Measurements from ENCODE around the gene EGFL8. TPM values are rescaled to one million over a fixed set of nuclear protein-coding genes. Genes with fewer than 3 reads are reported as not detected.
A peak's percentile ranks its signal among the peaks of the same experiment; 100 is the strongest.

The EGFL8 gene
- total and polyA plus RNA-seq, 9 of the 15 experiments (the other 6 are each of a cell fraction or from before 2014, with no cell fraction given): 2.2 to 47.4 (median 14.2) TPM

- TF ChIP-seq ZHX1 (conservative IDR thresholded peaks at IDR 0.05; ENCODE audit: low read length): no peak
- no peak for TF ChIP-seq STAT5B (CRISPR knock-in tag; IDR thresholded peaks at IDR 0.05)
- TF ChIP-seq SIX5 (IDR thresholded peaks at IDR 0.05; ENCODE audit: borderline replicate concordance in 1 of 2, insufficient read depth in 1 of 2, low read depth in 1 of 2, low read length in 2 of 2): peak; percentile 37 to 48; a peak in 3 of 4 replicates
- no peak for TF ChIP-seq NELFE (IDR thresholded peaks at IDR 0.05; ENCODE audit: insufficient read depth, insufficient read length)
- TF ChIP-seq STAT5A (IDR thresholded peaks at IDR 0.05; ENCODE audit: borderline replicate concordance, low read length): no peak
- no peak for TF ChIP-seq RERE (CRISPR knock-in tag; IDR thresholded peaks at IDR 0.05; ENCODE audit: borderline replicate concordance)
- peak; percentile 77; the same call in 1 of the 2 replicates for TF ChIP-seq ELF2 (CRISPR knock-in tag; IDR thresholded peaks at IDR 0.05)
- no peak for TF ChIP-seq KLF1 (tag; IDR thresholded peaks at IDR 0.05)
- TF ChIP-seq HDAC1 (IDR thresholded peaks at IDR 0.05): peak in 1 of 2 experiments; percentile 83; a peak in 2 of 4 replicates
- TF ChIP-seq ERF (CRISPR knock-in tag; IDR thresholded peaks at IDR 0.05): no peak; the same call in 1 of the 2 replicates
- TF ChIP-seq SRSF3 (IDR thresholded peaks at IDR 0.05; ENCODE audit: insufficient read depth, low read length): no peak
- TF ChIP-seq ZBTB12 (CRISPR knock-in tag; IDR thresholded peaks at IDR 0.05): no peak
- peak; percentile 76 for TF ChIP-seq JUND (IDR thresholded peaks at IDR 0.05; ENCODE audit: borderline replicate concordance, low read depth, low read length)
- TF ChIP-seq JUND (tag; IDR thresholded peaks at IDR 0.05; ENCODE audit: borderline replicate concordance, low read depth, low read length): peak; percentile 51; the same call in 1 of the 3 replicates
- no peak for TF ChIP-seq SNRNP70 (optimal IDR thresholded peaks at IDR 0.05; ENCODE audit: low read depth, low read length)
- no peak for TF ChIP-seq NCOR1 (IDR thresholded peaks at IDR 0.05)
- no peak for TF ChIP-seq ETV6 (IDR thresholded peaks at IDR 0.05; ENCODE audit: borderline replicate concordance in 1 of 2, low read depth in 2 of 2, low read length in 1 of 2)
- TF ChIP-seq ETV6 (CRISPR knock-in tag; IDR thresholded peaks at IDR 0.05; ENCODE audit: borderline replicate concordance): no peak
Observed at GRCh38 chr6:32127717-32128592, 36.4 kb upstream of the EGFL8 start, which contains the start of gene ATF6B (continued).

Measured in K562 (cell line).